Esophagus muscularis mucosa (tissue), 3 donors: Measurements from ENCODE around the gene FAM222A.

Source experiments
- POLR2AphosphoS5 ChIP-seq, 2 donors: sonication (generic); formaldehyde crosslinking; IDR thresholded peaks; one replicate each; pipeline ENCODE4 v1.6.1; 2017; ENCODE audit warnings: antibody characterized with exemption in 2 of 2
- TF ChIP-seq, protein P1 (sequence below), 3 experiments: fragments of 200-600 bp in 2 of 3; fragments of 450-650 bp in 1 of 3; sonication (generic) in 2 of 3; IDR thresholded peaks; one replicate each; pipeline ENCODE4 v1.5.1; 2017 to 2019; ENCODE audit warnings: antibody characterized with exemption in 3 of 3, mild to moderate bottlenecking in 2 of 3, moderate library complexity in 1 of 3

DNA sequence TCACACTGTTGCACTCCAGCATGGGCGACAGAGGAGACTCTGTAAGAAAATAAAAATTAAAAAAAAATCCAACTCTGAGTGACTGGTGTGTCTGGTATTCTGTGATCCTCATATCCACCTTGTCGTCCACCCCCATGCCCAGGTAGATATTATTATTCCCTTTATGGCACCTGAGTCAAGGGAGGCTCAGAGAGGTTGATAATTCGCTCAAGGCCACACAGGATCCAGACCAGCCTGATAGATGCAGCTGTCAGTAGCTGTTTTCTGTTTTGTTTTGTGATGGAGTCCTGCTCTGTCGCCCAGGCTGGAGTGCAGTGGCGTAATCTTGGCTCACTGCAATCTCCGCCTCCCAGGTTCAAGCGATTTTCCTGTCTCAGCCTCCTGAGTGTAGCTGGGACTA lies 14.8 kb upstream of the FAM222A start:
- TF ChIP-seq, protein P1, sequence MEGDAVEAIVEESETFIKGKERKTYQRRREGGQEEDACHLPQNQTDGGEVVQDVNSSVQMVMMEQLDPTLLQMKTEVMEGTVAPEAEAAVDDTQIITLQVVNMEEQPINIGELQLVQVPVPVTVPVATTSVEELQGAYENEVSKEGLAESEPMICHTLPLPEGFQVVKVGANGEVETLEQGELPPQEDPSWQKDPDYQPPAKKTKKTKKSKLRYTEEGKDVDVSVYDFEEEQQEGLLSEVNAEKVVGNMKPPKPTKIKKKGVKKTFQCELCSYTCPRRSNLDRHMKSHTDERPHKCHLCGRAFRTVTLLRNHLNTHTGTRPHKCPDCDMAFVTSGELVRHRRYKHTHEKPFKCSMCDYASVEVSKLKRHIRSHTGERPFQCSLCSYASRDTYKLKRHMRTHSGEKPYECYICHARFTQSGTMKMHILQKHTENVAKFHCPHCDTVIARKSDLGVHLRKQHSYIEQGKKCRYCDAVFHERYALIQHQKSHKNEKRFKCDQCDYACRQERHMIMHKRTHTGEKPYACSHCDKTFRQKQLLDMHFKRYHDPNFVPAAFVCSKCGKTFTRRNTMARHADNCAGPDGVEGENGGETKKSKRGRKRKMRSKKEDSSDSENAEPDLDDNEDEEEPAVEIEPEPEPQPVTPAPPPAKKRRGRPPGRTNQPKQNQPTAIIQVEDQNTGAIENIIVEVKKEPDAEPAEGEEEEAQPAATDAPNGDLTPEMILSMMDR (IDR thresholded peaks at IDR 0.05), result no peak
- TF ChIP-seq POLR2AphosphoS5 (IDR thresholded peaks at IDR 0.05), result no peak
